HepG2 (cell line): Measurements from ENCODE around the gene SYN1. TPM values are rescaled to one million over a fixed set of nuclear protein-coding genes. Genes with fewer than 3 reads are reported as not detected.

Experiments used
- ATAC-seq: fragments of 200-7000 bp; cut with Tn5 transposase; 3 replicates; pipeline ENCODE4 v1.9.1; 2020; ENCODE audit warnings: mild to moderate bottlenecking, moderate library complexity
- BruUV-seq: library from RNA; stranded (reverse); fragments of 400-500 nt; replicated peaks from 2 replicates; lab custom pipeline; 2021; lab: Mats Ljungman, UMichigan
- CTCF ChIA-PET: fragments of 300-600 bp; formaldehyde crosslinking; extraction: SDS; loops from one replicate; lab custom pipeline; 2021; ENCODE audit warnings: low total read pairs, inconsistent platforms, low intra/inter-chr PET ratio; lab: Yijun Ruan, JAX
- POLR2A ChIA-PET: fragments of 350-600 bp; sonication (Branson Sonifier 250); formaldehyde crosslinking; loops from one replicate; lab custom pipeline; 2020; ENCODE audit warnings: antibody characterized with exemption, inconsistent platforms; lab: Yijun Ruan, JAX
- DNase-seq: peaks from one replicate; pipeline ENCODE4 v3.0.0-alpha.2; 2015; ENCODE audit warnings: low spot score
- FAIRE-seq: peaks from 3 replicates; lab custom pipeline; 2011; peaks lifted over from hg19 to GRCh38; lab: Jason Lieb, UNC
- H2AFZ ChIP-seq: one replicate; pipeline ENCODE4 v1.6.1; 2011; ENCODE audit warnings: low read length, inconsistent platforms
- H3K27ac ChIP-seq: fragments of 300-600 bp; 3 replicates; pipeline ENCODE4 v1.8.0; 2011; ENCODE audit warnings: mixed run types, mild to moderate bottlenecking, mixed read lengths, low read length, inconsistent platforms; ENCODE audit not compliant: insufficient read depth; ENCODE audit errors: extremely low read length
- H3K27me3 ChIP-seq, 2 experiments: fragments of 200-600 bp in 1 of 2; 2 replicates in 1 of 2; 3 replicates in 1 of 2; pipeline versions ENCODE4 v1.6.0 to v1.8.0; 2011; ENCODE audit warnings: low read length in 2 of 2, mild to moderate bottlenecking in 2 of 2, moderate library complexity in 2 of 2, inconsistent platforms in 1 of 2; ENCODE audit not compliant: insufficient read depth in 2 of 2, control insufficient read depth in 1 of 2
- H3K36me3 ChIP-seq, 2 experiments: fragments of 200-600 bp in 1 of 2; replicated peaks in 1 of 2; 2 replicates in 1 of 2; 3 replicates in 1 of 2; pipeline versions ENCODE4 v1.5.1 to v1.8.0; 2011; ENCODE audit warnings: low read length in 2 of 2, inconsistent platforms in 1 of 2; ENCODE audit not compliant: insufficient read depth in 2 of 2, control insufficient read depth in 1 of 2
- H3K4me1 ChIP-seq: 2 replicates; pipeline ENCODE4 v1.5.1; 2012; ENCODE audit warnings: low read length, inconsistent platforms; ENCODE audit not compliant: insufficient read depth
- H3K4me2 ChIP-seq: 2 replicates; pipeline ENCODE4 v1.6.0; 2011; ENCODE audit warnings: low read depth, low read length, inconsistent platforms
- H3K4me3 ChIP-seq, 3 experiments: fragments of 200-600 bp in 1 of 3; sonication (generic), shearing (Covaris generic) in 1 of 3; replicated peaks in 1 of 3; 2 replicates each; pipeline ENCODE4 v1.5.1; 2011 to 2016; ENCODE audit warnings: low read length in 3 of 3, inconsistent platforms in 2 of 3, low read depth in 2 of 3, mild to moderate bottlenecking in 2 of 3, control low read depth in 1 of 3, mixed read lengths in 1 of 3; ENCODE audit not compliant: insufficient read depth in 1 of 3
- H3K79me2 ChIP-seq: one replicate; pipeline ENCODE4 v1.6.1; 2011; ENCODE audit warnings: low read length, inconsistent platforms; ENCODE audit not compliant: insufficient read depth
- H3K9ac ChIP-seq: 2 replicates; pipeline ENCODE4 v1.6.0; 2011; ENCODE audit warnings: mild to moderate bottlenecking, low read depth, low read length, inconsistent platforms; ENCODE audit not compliant: insufficient read depth
- H3K9me3 ChIP-seq: 2 replicates; pipeline ENCODE4 v1.5.1; 2012; ENCODE audit warnings: mild to moderate bottlenecking, low read length
- H4K20me1 ChIP-seq: 2 replicates; pipeline ENCODE4 v1.6.0; 2011; ENCODE audit warnings: inconsistent platforms, mild to moderate bottlenecking, low read length, moderate library complexity; ENCODE audit not compliant: insufficient read depth
- ADNP ChIP-seq: sonication (generic); formaldehyde crosslinking; IDR thresholded peaks from 2 replicates; pipeline ENCODE4 v1.4.0; 2020; ENCODE audit warnings: missing genetic modification reagents
- EHMT2 ChIP-seq: fragments of 200-600 bp; sonication (generic); IDR thresholded peaks from 2 replicates; pipeline ENCODE4 v1.7.0; 2017; ENCODE audit warnings: antibody characterized with exemption, low read depth, low read length, borderline replicate concordance
- GLI4 ChIP-seq: sonication (generic); formaldehyde crosslinking; IDR thresholded peaks from 2 replicates; pipeline ENCODE4 v1.5.1; 2020; ENCODE audit warnings: missing genetic modification reagents, mild to moderate bottlenecking, moderate library complexity, borderline replicate concordance
- MTF2 ChIP-seq: sonication (generic); formaldehyde crosslinking; IDR thresholded peaks from 2 replicates; pipeline ENCODE4 v1.5.0; 2020; ENCODE audit warnings: missing genetic modification reagents, borderline replicate concordance
- PRPF4 ChIP-seq: fragments of 200-400 bp; formaldehyde crosslinking; IDR thresholded peaks from 2 replicates; pipeline ENCODE4 v1.6.1; 2016; ENCODE audit warnings: low read length, low read depth; ENCODE audit not compliant: poor library complexity, severe bottlenecking
- RARG ChIP-seq: sonication (generic); formaldehyde crosslinking; IDR thresholded peaks from 2 replicates; pipeline ENCODE4 v1.4.0; 2020; ENCODE audit warnings: low read depth, mild to moderate bottlenecking, missing genetic modification reagents
- SMYD3 ChIP-seq: sonication (generic); formaldehyde crosslinking; IDR thresholded peaks from 2 replicates; pipeline ENCODE4 v1.8.1; 2023; ENCODE audit warnings: mild to moderate bottlenecking, missing genetic modification reagents
- TSC22D2 ChIP-seq: sonication (generic); formaldehyde crosslinking; IDR thresholded peaks from 2 replicates; pipeline ENCODE4 v1.5.1; 2020; ENCODE audit warnings: missing genetic modification reagents, mild to moderate bottlenecking, borderline replicate concordance
- ZSCAN25 ChIP-seq: sonication (generic); formaldehyde crosslinking; IDR thresholded peaks from 2 replicates; pipeline ENCODE4 v1.8.0; 2022; ENCODE audit warnings: mild to moderate bottlenecking, missing genetic modification reagents
- WGBS: methylation state at CpG from one replicate; pipeline ENCODE4 v1.1.6; 2017; ENCODE audit warnings: low lambda C conversion rate; 5-methylcytosine and 5-hydroxymethylcytosine counted together
- in situ Hi-C: cut with HindIII; loops from 2 replicates; pipeline ENCODE4 v1.10.0; 2017; ENCODE audit warnings: low pct_unique_long_range_greater_than_20kb; ENCODE audit not compliant: extremely low pct_ligation_motif_present
- intact Hi-C: fragments of 100-400 bp; cut with micrococcal nuclease; formaldehyde crosslinking; loops from one replicate; pipeline ENCODE4 v1.10.0; 2022; ENCODE audit not compliant: unreplicated experiment
- polyA plus RNA-seq, 8 experiments: library from polyadenylated mRNA; depleted of rRNA in 3 of 8; stranded (reverse) in 7 of 8; unstranded in 1 of 8; fragments of >200 nt; fragmentation: Illumina TruSeq in 4 of 8; extraction: Trizol in 4 of 8; gene quantifications; 2 replicates each; pipeline versions ENCODE4 v1.2.1 to v1.2.3, GENCODE V29; 2011 to 2016; ENCODE audit warnings: low read depth in 4 of 8, missing spikeins in 1 of 8, mixed read lengths in 1 of 8; ENCODE audit not compliant: insufficient read depth in 1 of 8
- total RNA-seq, 5 experiments: library from RNA; depleted of rRNA; stranded (reverse); fragments of >200 nt; fragmentation: Illumina TruSeq; extraction: Trizol; gene quantifications; 2 replicates each; pipeline ENCODE4 v1.2.3, GENCODE V29; 2016; ENCODE audit warnings: low read depth in 1 of 5
- TF ChIP-seq, protein P1 (sequence below): sonication (generic); formaldehyde crosslinking; IDR thresholded peaks from 2 replicates; pipeline ENCODE4 v1.4.0; 2020; ENCODE audit warnings: low read depth, mild to moderate bottlenecking, missing genetic modification reagents
- TF ChIP-seq, protein P2 (sequence below): IDR thresholded peaks from 2 replicates; pipeline ENCODE4 v1.6.1; 2012; ENCODE audit warnings: low read depth, low read length, improper control_type of control experiment
- TF ChIP-seq, protein P3 (sequence below): sonication (generic); formaldehyde crosslinking; IDR thresholded peaks from 2 replicates; pipeline ENCODE4 v1.4.0; 2020; ENCODE audit warnings: missing genetic modification reagents
- TF ChIP-seq, protein P4 (sequence below): sonication (generic); formaldehyde crosslinking; IDR thresholded peaks from 2 replicates; pipeline ENCODE4 v1.8.0; 2022; ENCODE audit warnings: missing genetic modification reagents, mild to moderate bottlenecking, moderate library complexity, borderline replicate concordance
- TF ChIP-seq, protein P5 (sequence below): sonication (generic); formaldehyde crosslinking; IDR thresholded peaks from 2 replicates; pipeline ENCODE4 v1.4.0; 2020; ENCODE audit warnings: missing genetic modification reagents

The SYN1 gene
- total and polyA plus RNA-seq, 2 of the 13 experiments (the other 11 are each of a cell fraction or from before 2014, with no cell fraction given): not detected

DNA sequence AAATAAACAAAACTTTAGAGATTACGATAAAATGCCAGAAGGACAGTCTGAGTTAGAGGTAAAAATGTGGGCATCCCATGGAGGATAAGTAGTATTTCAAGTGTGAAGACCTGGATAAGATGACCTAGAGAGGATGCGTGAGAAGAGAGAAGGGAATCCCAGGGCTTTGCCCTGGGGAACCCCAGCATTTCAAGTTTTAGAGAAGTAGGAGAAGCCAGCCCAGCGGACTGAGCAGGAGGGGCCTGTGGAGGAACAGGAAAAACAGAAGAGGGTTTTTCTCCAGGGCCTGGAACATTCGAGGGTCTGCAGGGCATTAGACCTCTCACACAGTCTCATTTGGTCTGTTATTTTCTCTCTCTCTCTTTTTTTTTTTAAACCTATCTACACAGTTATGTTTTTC is 13.0 kb upstream of the SYN1 start:
- POLR2A ChIA-PET: no interaction called here
- H3K4me1 ChIP-seq: no peaks in the 10 kb centered on the region
- TF ChIP-seq, protein P1, sequence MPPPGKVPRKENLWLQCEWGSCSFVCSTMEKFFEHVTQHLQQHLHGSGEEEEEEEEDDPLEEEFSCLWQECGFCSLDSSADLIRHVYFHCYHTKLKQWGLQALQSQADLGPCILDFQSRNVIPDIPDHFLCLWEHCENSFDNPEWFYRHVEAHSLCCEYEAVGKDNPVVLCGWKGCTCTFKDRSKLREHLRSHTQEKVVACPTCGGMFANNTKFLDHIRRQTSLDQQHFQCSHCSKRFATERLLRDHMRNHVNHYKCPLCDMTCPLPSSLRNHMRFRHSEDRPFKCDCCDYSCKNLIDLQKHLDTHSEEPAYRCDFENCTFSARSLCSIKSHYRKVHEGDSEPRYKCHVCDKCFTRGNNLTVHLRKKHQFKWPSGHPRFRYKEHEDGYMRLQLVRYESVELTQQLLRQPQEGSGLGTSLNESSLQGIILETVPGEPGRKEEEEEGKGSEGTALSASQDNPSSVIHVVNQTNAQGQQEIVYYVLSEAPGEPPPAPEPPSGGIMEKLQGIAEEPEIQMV (CRISPR knock-in tag): no peak
- TF ChIP-seq, protein P2, sequence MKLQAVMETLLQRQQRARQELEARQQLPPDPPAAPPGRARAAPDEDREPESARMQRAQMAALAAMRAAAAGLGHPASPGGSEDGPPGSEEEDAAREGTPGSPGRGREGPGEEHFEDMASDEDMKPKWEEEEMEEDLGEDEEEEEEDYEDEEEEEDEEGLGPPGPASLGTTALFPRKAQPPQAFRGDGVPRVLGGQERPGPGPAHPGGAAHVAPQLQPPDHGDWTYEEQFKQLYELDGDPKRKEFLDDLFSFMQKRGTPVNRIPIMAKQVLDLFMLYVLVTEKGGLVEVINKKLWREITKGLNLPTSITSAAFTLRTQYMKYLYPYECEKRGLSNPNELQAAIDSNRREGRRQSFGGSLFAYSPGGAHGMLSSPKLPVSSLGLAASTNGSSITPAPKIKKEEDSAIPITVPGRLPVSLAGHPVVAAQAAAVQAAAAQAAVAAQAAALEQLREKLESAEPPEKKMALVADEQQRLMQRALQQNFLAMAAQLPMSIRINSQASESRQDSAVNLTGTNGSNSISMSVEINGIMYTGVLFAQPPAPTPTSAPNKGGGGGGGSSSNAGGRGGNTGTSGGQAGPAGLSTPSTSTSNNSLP: no peak
- TF ChIP-seq, protein P3, sequence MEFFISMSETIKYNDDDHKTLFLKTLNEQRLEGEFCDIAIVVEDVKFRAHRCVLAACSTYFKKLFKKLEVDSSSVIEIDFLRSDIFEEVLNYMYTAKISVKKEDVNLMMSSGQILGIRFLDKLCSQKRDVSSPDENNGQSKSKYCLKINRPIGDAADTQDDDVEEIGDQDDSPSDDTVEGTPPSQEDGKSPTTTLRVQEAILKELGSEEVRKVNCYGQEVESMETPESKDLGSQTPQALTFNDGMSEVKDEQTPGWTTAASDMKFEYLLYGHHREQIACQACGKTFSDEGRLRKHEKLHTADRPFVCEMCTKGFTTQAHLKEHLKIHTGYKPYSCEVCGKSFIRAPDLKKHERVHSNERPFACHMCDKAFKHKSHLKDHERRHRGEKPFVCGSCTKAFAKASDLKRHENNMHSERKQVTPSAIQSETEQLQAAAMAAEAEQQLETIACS (CRISPR knock-in tag): no peak
- TF ChIP-seq ZSCAN25 (CRISPR knock-in tag) (no peak), TSC22D2 (CRISPR knock-in tag) (no peak), RARG (CRISPR knock-in tag) (no peak), EHMT2 (no peak), PRPF4 (no peak), ADNP (CRISPR knock-in tag) (no peak), GLI4 (no peak), MTF2 (CRISPR knock-in tag) (no peak), SMYD3 (CRISPR knock-in tag) (no peak)
- TF ChIP-seq, protein P4, sequence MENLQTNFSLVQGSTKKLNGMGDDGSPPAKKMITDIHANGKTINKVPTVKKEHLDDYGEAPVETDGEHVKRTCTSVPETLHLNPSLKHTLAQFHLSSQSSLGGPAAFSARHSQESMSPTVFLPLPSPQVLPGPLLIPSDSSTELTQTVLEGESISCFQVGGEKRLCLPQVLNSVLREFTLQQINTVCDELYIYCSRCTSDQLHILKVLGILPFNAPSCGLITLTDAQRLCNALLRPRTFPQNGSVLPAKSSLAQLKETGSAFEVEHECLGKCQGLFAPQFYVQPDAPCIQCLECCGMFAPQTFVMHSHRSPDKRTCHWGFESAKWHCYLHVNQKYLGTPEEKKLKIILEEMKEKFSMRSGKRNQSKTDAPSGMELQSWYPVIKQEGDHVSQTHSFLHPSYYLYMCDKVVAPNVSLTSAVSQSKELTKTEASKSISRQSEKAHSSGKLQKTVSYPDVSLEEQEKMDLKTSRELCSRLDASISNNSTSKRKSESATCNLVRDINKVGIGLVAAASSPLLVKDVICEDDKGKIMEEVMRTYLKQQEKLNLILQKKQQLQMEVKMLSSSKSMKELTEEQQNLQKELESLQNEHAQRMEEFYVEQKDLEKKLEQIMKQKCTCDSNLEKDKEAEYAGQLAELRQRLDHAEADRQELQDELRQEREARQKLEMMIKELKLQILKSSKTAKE (CRISPR knock-in tag): no peak
- TF ChIP-seq, protein P5, sequence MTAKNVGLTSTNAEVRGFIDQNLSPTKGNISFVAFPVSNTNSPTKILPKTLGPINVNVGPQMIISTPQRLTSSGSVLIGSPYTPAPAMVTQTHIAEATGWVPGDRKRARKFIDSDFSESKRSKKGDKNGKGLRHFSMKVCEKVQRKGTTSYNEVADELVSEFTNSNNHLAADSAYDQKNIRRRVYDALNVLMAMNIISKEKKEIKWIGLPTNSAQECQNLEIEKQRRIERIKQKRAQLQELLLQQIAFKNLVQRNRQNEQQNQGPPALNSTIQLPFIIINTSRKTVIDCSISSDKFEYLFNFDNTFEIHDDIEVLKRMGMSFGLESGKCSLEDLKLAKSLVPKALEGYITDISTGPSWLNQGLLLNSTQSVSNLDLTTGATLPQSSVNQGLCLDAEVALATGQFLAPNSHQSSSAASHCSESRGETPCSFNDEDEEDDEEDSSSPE (CRISPR knock-in tag): no peak
- H3K36me3 ChIP-seq: peaks cover 0 to 4% of the 10 kb centered on the region in 2 experiments; a peak in 1 of 5 replicates
- BruUV-seq: no TSS peak
- no peak for ATAC-seq
- no peak overlapping the region for H3K27ac ChIP-seq
- no peaks in the 10 kb centered on the region for H3K27me3 ChIP-seq
- in situ Hi-C loops (no loop called here), intact Hi-C loops (no loop called here)
- H3K9ac ChIP-seq: no peak overlapping the region
- no peak overlapping the region for H3K4me3 ChIP-seq
- H3K79me2 ChIP-seq: no peaks in the 10 kb centered on the region
- no peak for FAIRE-seq
- no peaks in the 10 kb centered on the region for H3K9me3 ChIP-seq
- CTCF ChIA-PET: no interaction called here
- DNase-seq: no peak
- H2AFZ ChIP-seq: no peak overlapping the region
- no peaks in the 10 kb centered on the region for H4K20me1 ChIP-seq
- H3K4me2 ChIP-seq: no peak overlapping the region
- 82% methylated on average over 4 of the region's 4 CpGs for WGBS
